Astrocyte of the spinal cord (primary cell): Measurements from ENCODE around the gene CDK19.

Experiments used
- DNase-seq: peaks from one replicate; pipeline ENCODE4 v3.0.0; 2011; ENCODE audit warnings: low read depth, low spot score
- H3K4me3 ChIP-seq: 2 replicates; pipeline ENCODE4 v1.5.1; 2011; ENCODE audit warnings: low read depth, mild to moderate bottlenecking, low read length, moderate library complexity
- CTCF ChIP-seq: IDR thresholded peaks from 2 replicates; pipeline ENCODE4 v1.5.1; 2012; ENCODE audit warnings: low read depth, mild to moderate bottlenecking, low read length, inconsistent platforms
- in situ Hi-C: cut with HindIII; loops from 2 replicates; pipeline ENCODE4 v1.10.0; 2017; ENCODE audit warnings: low sequenced_read_pairs

Gene CDK19

GRCh38 chr6:110629153-110629552, 186.1 kb downstream of the CDK19 start:
- TF ChIP-seq CTCF = no peak
- no peak overlapping the region for H3K4me3 ChIP-seq
- in situ Hi-C loops = no loop called here
- DNase-seq = no peak

DNA sequence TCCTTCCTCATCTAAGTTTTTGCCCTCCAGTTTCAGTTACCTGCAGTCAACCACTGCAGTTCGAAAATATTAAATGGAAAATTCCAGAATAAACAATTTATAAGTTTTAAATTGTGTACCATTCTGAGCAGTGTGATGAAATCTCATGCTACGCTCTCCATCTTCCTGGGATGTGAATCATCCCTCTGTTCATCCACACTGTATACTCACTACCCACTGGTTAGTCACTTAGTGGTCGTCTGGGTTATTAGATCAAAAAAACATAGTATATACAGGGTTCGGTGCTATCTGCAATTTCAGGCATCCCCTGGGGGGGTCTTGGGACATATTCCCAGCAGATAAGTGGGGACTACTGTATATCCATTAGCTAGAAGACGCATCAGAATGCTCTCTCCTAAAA, 186.9 kb downstream of the CDK19 start:
- TF ChIP-seq CTCF = no peak
- peak; percentile 67 for DNase-seq
- no peak overlapping the region for H3K4me3 ChIP-seq
- in situ Hi-C loops = no loop called here

GRCh38 chr6:110626442-110626841, 188.8 kb downstream of the CDK19 start:
- TF ChIP-seq CTCF = no peak
- no peak for DNase-seq
- in situ Hi-C loops = no loop called here
- no peak overlapping the region for H3K4me3 ChIP-seq

DNA sequence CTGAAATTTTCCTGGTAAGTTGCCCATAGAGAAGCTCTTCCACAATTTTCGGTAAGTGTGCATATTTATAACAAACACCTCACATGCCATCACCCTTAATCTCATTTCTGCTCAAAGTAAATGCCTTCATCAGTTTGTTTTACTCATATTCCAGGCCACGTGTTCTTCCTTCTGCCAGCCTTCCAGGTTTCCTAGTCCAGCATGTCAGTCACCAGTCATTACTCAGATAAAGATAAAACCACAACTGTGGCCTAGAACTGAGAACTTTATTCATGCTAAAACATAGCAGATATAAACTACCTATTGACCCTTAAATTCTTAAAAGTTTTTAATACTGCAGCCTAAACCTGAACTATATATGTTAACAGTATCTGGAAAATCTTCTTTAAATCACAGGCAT, 189.4 kb downstream of the CDK19 start:
- no peak for TF ChIP-seq CTCF
- no peak overlapping the region for H3K4me3 ChIP-seq
- in situ Hi-C loops = no loop called here
- peak; percentile 29 for DNase-seq

GRCh38 chr6:110622912-110623578, 192.2 kb downstream of the CDK19 start:
- no peak overlapping the region for H3K4me3 ChIP-seq
- no peak for TF ChIP-seq CTCF
- in situ Hi-C loops = no loop called here
- no peak for DNase-seq

- no peak for TF ChIP-seq CTCF
- H3K4me3 ChIP-seq = no peak overlapping the region
- in situ Hi-C loops = no loop called here
- no peak for DNase-seq
These were observed 194.2 kb downstream of the CDK19 start for GRCh38 chr6:110621061-110621460.
